ENCODE results near the gene MYO18B. TPM values are rescaled to one million over a fixed set of nuclear protein-coding genes. Genes with fewer than 3 reads are reported as not detected.

The MYO18B gene
- total RNA-seq, 2 donors from 2014 or later, result 0.43 to 1.0 TPM

GRCh38 chr22:25911243-25911972, 169.4 kb downstream of the MYO18B start:
- H3K27me3 Mint-ChIP-seq, result peaks cover 18 to 63% of the 10 kb centered on the region in 2 donors
- H3K36me3 Mint-ChIP-seq, result no peaks in the 10 kb centered on the region
- H3K4me3 Mint-ChIP-seq, result no peak overlapping the region
- H3K9me3 Mint-ChIP-seq, result no peaks in the 10 kb centered on the region
- no peaks in the 10 kb centered on the region for H3K4me1 Mint-ChIP-seq (ENCODE audit: low read depth in 2 of 2)
- ATAC-seq, result peak; percentile 38 to 50
- no peak for DNase-seq (ENCODE audit: low spot score)
- no peak overlapping the region for H3K27ac Mint-ChIP-seq

- Mint-ChIP-seq H3K4me3 (no peak overlapping the region), H3K9me3 (no peaks in the 10 kb centered on the region), H3K27ac (no peak overlapping the region), H3K4me1 (ENCODE audit: low read depth in 2 of 2) (no peaks in the 10 kb centered on the region), H3K36me3 (no peaks in the 10 kb centered on the region), H3K27me3 (peaks cover 24 to 60% of the 10 kb centered on the region in 2 donors)
- no peak for ATAC-seq
- no peak for DNase-seq (ENCODE audit: low spot score)
Observed at GRCh38 chr22:25919452-25919851, 177.5 kb downstream of the MYO18B start.

- H3K27ac Mint-ChIP-seq, result no peak overlapping the region
Observed at GRCh38 chr22:25922141-25922540, 180.2 kb downstream of the MYO18B start.

GRCh38 chr22:25923914-25924313, 181.9 kb downstream of the MYO18B start:
- H3K4me3 Mint-ChIP-seq, result no peak overlapping the region
- no peaks in the 10 kb centered on the region for H3K36me3 Mint-ChIP-seq
- H3K4me1 Mint-ChIP-seq (ENCODE audit: low read depth in 2 of 2), result no peaks in the 10 kb centered on the region
- no peak overlapping the region for H3K27ac Mint-ChIP-seq
- H3K9me3 Mint-ChIP-seq, result no peaks in the 10 kb centered on the region
- H3K27me3 Mint-ChIP-seq, result peaks cover 17 to 42% of the 10 kb centered on the region in 2 donors
- DNase-seq (ENCODE audit: low spot score), result no peak
- no peak for ATAC-seq

More at GRCh38 chr22:25922141-25922540, 180.2 kb downstream of the MYO18B start:
- peaks cover 19 to 49% of the 10 kb centered on the region in 2 donors for H3K27me3 Mint-ChIP-seq
- ATAC-seq (no peak), DNase-seq (ENCODE audit: low spot score) (no peak)
- no peak overlapping the region for H3K4me3 Mint-ChIP-seq
- H3K36me3 Mint-ChIP-seq, result no peaks in the 10 kb centered on the region
- H3K4me1 Mint-ChIP-seq (ENCODE audit: low read depth in 2 of 2), result no peaks in the 10 kb centered on the region
- no peaks in the 10 kb centered on the region for H3K9me3 Mint-ChIP-seq

GRCh38 chr22:25928038-25928437, 186.1 kb downstream of the MYO18B start:
- peaks cover 13 to 20% of the 10 kb centered on the region in 2 donors for H3K27me3 Mint-ChIP-seq
- H3K4me3 Mint-ChIP-seq, result no peak overlapping the region
- DNase-seq (ENCODE audit: low spot score) (no peak), ATAC-seq (no peak)
- no peaks in the 10 kb centered on the region for H3K36me3 Mint-ChIP-seq
- H3K4me1 Mint-ChIP-seq (ENCODE audit: low read depth in 2 of 2), result no peaks in the 10 kb centered on the region
- H3K27ac Mint-ChIP-seq, result no peak overlapping the region
- H3K9me3 Mint-ChIP-seq, result no peaks in the 10 kb centered on the region

GRCh38 chr22:25929321-25929878, 187.4 kb downstream of the MYO18B start:
- Mint-ChIP-seq H3K9me3 (no peaks in the 10 kb centered on the region), H3K27me3 (peaks cover 12 to 24% of the 10 kb centered on the region in 2 donors), H3K27ac (no peak overlapping the region), H3K36me3 (no peaks in the 10 kb centered on the region), H3K4me1 (ENCODE audit: low read depth in 2 of 2) (no peaks in the 10 kb centered on the region), H3K4me3 (no peak overlapping the region)
- ATAC-seq (no peak), DNase-seq (ENCODE audit: low spot score) (no peak)

GRCh38 chr22:25930083-25930482, 188.1 kb downstream of the MYO18B start:
- Mint-ChIP-seq H3K27ac (no peak overlapping the region), H3K4me3 (no peak overlapping the region), H3K9me3 (no peaks in the 10 kb centered on the region), H3K27me3 (peaks cover 17 to 20% of the 10 kb centered on the region in 2 donors), H3K36me3 (no peaks in the 10 kb centered on the region), H3K4me1 (ENCODE audit: low read depth in 2 of 2) (no peaks in the 10 kb centered on the region)
- DNase-seq (ENCODE audit: low spot score) (no peak), ATAC-seq (no peak)

- no peak overlapping the region for H3K27ac Mint-ChIP-seq
Observed at GRCh38 chr22:25930788-25931310, 188.9 kb downstream of the MYO18B start.

GRCh38 chr22:25933158-25933788, 191.3 kb downstream of the MYO18B start:
- ATAC-seq (no peak), DNase-seq (ENCODE audit: low spot score) (no peak)
- Mint-ChIP-seq H3K4me3 (no peak overlapping the region), H3K4me1 (ENCODE audit: low read depth in 2 of 2) (peaks cover 0 to 2% of the 10 kb centered on the region in 2 donors), H3K9me3 (no peaks in the 10 kb centered on the region), H3K36me3 (no peaks in the 10 kb centered on the region), H3K27me3 (peaks cover 22 to 25% of the 10 kb centered on the region in 2 donors), H3K27ac (no peak overlapping the region)

More at GRCh38 chr22:25930788-25931310, 188.9 kb downstream of the MYO18B start:
- peaks cover 23 to 28% of the 10 kb centered on the region in 2 donors for H3K27me3 Mint-ChIP-seq
- no peak overlapping the region for H3K4me3 Mint-ChIP-seq
- ATAC-seq, result no peak
- no peaks in the 10 kb centered on the region for H3K36me3 Mint-ChIP-seq
- no peak for DNase-seq (ENCODE audit: low spot score)
- H3K9me3 Mint-ChIP-seq, result no peaks in the 10 kb centered on the region
- H3K4me1 Mint-ChIP-seq (ENCODE audit: low read depth in 2 of 2), result peaks cover 0 to 2% of the 10 kb centered on the region in 2 donors

- Mint-ChIP-seq H3K27ac (no peak overlapping the region), H3K36me3 (no peaks in the 10 kb centered on the region), H3K27me3 (peaks cover 28 to 34% of the 10 kb centered on the region in 2 donors), H3K9me3 (no peaks in the 10 kb centered on the region), H3K4me1 (ENCODE audit: low read depth in 2 of 2) (peaks cover 0 to 2% of the 10 kb centered on the region in 2 donors), H3K4me3 (no peak overlapping the region)
- DNase-seq (ENCODE audit: low spot score) (no peak), ATAC-seq (peak in 1 of 2 donors; percentile 56)
Observed at GRCh38 chr22:25935266-25936058, 193.5 kb downstream of the MYO18B start.

- Mint-ChIP-seq H3K4me1 (ENCODE audit: low read depth in 2 of 2) (peaks cover 0 to 2% of the 10 kb centered on the region in 2 donors), H3K9me3 (no peaks in the 10 kb centered on the region), H3K4me3 (no peak overlapping the region), H3K27ac (no peak overlapping the region), H3K36me3 (no peaks in the 10 kb centered on the region), H3K27me3 (peaks cover 30 to 41% of the 10 kb centered on the region in 2 donors)
- DNase-seq (ENCODE audit: low spot score) (no peak), ATAC-seq (no peak)
Observed at GRCh38 chr22:25938151-25938550, 196.2 kb downstream of the MYO18B start.

- Mint-ChIP-seq H3K36me3 (no peaks in the 10 kb centered on the region), H3K4me1 (ENCODE audit: low read depth in 2 of 2) (peaks cover 0 to 2% of the 10 kb centered on the region in 2 donors), H3K9me3 (no peaks in the 10 kb centered on the region), H3K27me3 (peaks cover 29% of the 10 kb centered on the region in 2 donors), H3K4me3 (no peak overlapping the region), H3K27ac (no peak overlapping the region)
- no peak for ATAC-seq
- no peak for DNase-seq (ENCODE audit: low spot score)
Observed at GRCh38 chr22:25939384-25939783, 197.4 kb downstream of the MYO18B start.

GRCh38 chr22:25940479-25940878, 198.5 kb downstream of the MYO18B start:
- no peaks in the 10 kb centered on the region for H3K36me3 Mint-ChIP-seq
- no peaks in the 10 kb centered on the region for H3K9me3 Mint-ChIP-seq
- ATAC-seq (no peak), DNase-seq (ENCODE audit: low spot score) (no peak)
- no peak overlapping the region for H3K4me3 Mint-ChIP-seq
- peaks cover 20 to 23% of the 10 kb centered on the region in 2 donors for H3K27me3 Mint-ChIP-seq
- no peak overlapping the region for H3K27ac Mint-ChIP-seq
- H3K4me1 Mint-ChIP-seq (ENCODE audit: low read depth in 2 of 2), result no peaks in the 10 kb centered on the region
